ENCODE data around the gene SURF2. TPM values are rescaled to one million over a fixed set of nuclear protein-coding genes. Genes with fewer than 3 reads are reported as not detected.

The SURF2 gene
- total and polyA plus RNA-seq, 9 of the 15 experiments (the other 6 are each of a cell fraction or from before 2014, with no cell fraction given) = 5.5 to 82.5 (median 21.3) TPM

- no peak for TF ChIP-seq ZNF407 (IDR thresholded peaks at IDR 0.05; ENCODE audit: low read depth)
- TF ChIP-seq HMG20B (CRISPR knock-in tag; IDR thresholded peaks at IDR 0.05) = no peak
- TF ChIP-seq CSDE1 (IDR thresholded peaks at IDR 0.05) = no peak
- TF ChIP-seq YY1 (IDR thresholded peaks at IDR 0.05; ENCODE audit: borderline replicate concordance in 1 of 3, control insufficient read depth in 1 of 3, extremely low read depth in 1 of 3, insufficient read depth in 3 of 3, insufficient read length in 1 of 3, insufficient replicate concordance in 2 of 3, low read depth in 1 of 3, low read length in 2 of 3) = peak in 2 of 3 experiments; percentile 71 to 72
- no peak for TF ChIP-seq THRA (IDR thresholded peaks at IDR 0.05)
- TF ChIP-seq BMI1 (IDR thresholded peaks at IDR 0.05; ENCODE audit: low read length) = no peak
- TF ChIP-seq DDX20 (tag; IDR thresholded peaks at IDR 0.05; ENCODE audit: low read depth) = no peak
- no peak for TF ChIP-seq ARID3A (IDR thresholded peaks at IDR 0.05; ENCODE audit: borderline replicate concordance, low read depth, low read length)
- TF ChIP-seq DACH1 (IDR thresholded peaks at IDR 0.05; ENCODE audit: partially characterized antibody) = no peak
- TF ChIP-seq PATZ1 (CRISPR knock-in tag; IDR thresholded peaks at IDR 0.05; ENCODE audit: borderline replicate concordance) = no peak
- no peak for TF ChIP-seq ZNF561 (CRISPR knock-in tag; conservative IDR thresholded peaks at IDR 0.05)
Observed at GRCh38 chr9:133375724-133376654, 19.6 kb downstream of the SURF2 start, which contains the start of the genes STKLD1 and SURF4 (continued).
